Activated CD4-positive, CD25-positive, alpha-beta regulatory T cell treated with anti-CD3 and anti-CD28 coated beads, Interleukin-2, amount 50 U/mL, for 72 hours (primary cell): Measurements from ENCODE around the gene KCNH2.
A peak's percentile ranks its signal among the peaks of the same experiment; 100 is the strongest.

Experiments
- DNase-seq: peaks from one replicate; pipeline ENCODE4 v3.0.0; 2021

KCNH2 gene

DNA sequence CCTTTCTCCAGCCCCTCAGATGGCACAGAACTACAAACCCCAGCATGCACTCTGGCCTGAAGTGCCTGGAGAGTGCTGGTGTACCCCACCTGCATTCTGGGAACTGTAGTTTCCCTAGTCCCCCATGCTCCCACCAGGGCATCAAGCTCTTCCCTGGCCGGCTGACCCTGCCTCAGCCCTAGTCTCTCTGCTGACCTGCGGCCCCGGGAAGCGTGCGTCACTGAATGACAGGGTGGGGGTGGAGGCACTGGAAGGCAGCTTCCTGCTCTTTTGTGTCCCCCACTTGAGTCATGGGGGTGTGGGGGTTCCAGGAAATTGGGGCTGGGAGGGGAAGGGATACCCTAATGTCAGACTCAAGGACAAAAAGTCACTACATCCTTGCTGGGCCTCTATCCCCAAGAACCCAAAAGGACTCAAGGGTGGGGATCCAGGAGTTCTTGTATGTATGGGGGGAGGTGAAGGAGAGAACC lies 14.7 kb upstream of the KCNH2 start:
- DNase-seq = no peak

DNA sequence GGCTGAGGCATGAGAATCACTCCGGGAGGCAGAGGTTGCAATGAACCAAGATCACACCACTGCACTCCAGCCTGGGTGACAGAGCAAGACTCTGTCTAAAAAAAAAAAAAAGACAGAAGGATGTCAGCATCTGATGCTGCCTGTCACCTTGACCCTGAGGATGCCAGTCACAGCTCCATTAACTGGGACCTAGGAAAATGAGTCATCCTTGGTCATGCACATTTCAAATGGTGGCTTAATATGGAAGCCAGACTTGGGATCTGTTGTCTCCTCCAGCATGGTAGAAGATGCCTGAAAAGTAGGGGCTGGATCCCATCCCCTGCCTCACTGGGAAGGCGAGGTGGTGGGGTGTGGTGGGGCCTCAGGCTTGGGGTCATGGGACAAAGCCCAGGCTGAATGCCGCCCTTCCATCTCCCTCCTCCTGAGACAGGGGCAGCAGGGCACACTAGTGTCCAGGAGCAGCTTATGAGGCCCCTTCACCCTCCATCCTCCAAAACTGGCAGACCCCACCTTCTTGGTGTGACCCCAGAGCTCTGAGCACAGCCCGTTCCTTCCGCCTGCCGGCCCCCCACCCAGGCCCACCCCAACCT lies 14.0 kb upstream of the KCNH2 start:
- DNase-seq = no peak

DNA sequence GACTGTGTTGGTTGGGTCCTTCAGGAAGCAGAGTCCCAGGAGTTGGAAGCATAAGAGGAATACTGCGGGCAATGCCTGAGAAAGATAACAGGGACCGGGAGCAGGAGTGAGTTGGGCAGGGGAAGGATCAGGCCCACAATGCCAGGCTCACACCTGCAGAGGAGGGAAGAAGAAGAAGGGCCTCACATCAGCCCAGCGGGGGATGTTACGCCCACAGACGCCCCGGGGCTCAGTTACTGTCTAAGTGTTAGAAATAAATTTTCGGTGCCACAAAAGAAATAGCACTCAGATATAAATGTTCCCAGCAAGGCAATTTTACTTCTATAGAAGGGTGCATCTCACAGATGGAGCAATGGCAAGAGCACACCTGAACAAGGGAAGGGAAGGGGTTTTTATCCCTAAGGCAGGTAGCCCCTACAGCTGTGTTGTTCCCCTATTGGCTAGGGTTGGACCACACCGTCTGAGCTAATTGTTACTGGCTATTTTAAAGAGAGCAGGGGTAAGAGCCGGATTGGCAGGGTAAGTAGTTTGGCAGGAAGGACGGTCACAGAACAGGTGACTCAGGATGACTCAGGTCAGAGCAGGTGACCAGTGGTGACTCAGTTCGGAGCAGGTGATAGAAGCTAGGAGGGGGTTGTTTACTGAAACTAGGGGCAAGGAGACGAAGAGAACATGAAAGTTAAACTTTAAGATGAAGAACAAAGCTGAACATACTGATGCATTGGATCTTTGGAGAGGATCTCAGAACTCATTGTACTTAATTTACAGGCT lies 12.5 kb upstream of the KCNH2 start, which contains the start of gene NOS3:
Gene NOS3, plus strand, starts transcription at position 602 of the 771 bp plus-strand sequence. CDS start 2,787 bp downstream, outside the sequence.
- DNase-seq = no peak

DNA sequence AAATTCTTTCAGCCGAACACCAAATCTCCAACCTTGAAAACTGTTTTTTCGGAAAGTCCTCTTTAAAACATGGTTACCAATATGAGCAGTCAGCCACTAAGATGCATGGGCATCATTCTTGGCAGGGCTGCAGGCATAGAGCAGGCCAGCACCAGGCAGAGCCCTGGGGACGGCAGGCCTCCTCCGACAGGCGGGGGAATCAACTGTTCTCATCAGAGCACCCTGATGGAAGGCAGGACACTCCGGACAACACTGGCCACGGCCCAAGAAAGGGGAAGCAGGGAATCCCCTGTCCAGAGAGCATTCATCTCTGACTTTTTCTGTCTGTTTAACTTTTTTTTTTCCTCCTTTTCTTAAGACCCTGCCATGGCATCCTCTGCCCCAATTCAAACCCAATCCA lies 11.3 kb upstream of the KCNH2 start:
- no peak for DNase-seq

DNA sequence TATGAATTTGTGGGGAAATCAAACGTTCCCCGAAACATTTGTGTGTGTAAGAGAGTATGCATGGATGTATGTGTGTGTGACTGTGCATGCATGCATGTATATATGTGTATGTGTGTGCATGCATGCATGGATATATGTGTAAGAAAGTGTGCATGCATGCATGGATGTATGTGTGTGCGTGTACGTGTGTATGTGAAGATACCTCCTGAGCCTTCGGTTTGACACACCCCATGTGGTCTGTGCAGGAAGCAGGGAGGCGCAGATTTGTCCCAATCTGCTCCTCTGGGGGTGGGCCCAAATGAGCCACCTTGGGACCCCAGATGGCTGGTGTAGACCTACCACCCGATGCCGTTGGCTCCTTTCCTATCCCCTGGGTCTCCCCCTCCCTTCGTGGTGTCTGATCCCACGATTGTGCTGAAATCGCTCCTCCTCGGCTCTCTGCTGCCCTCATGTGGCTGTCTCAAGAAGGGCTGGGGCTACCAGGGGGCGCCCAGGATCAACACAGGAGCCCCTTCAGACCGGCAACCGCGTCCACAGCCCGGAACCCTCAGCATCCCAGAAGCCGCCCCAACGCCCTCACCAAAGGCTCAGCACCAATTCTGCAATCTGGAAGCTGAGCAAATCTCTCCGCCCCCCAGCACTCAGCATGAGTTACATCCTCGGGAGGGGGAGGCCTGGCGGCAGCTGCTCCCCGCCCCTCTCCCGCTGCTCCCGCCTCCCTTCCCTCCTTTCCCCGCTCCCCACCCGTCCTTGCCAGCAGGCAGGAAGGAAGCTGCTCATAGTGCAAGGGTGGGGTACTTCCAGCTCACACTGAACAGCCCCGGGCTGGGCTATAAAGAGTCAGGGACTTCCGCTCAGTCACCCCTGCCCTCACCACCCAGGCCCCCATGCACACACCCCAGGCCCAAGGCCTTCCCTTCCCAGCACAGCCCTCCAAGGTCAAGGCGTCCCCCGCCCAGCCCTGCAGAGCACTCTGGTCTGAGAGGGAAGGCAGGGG lies 10.4 kb upstream of the KCNH2 start:
- peak; percentile 77 for DNase-seq

DNA sequence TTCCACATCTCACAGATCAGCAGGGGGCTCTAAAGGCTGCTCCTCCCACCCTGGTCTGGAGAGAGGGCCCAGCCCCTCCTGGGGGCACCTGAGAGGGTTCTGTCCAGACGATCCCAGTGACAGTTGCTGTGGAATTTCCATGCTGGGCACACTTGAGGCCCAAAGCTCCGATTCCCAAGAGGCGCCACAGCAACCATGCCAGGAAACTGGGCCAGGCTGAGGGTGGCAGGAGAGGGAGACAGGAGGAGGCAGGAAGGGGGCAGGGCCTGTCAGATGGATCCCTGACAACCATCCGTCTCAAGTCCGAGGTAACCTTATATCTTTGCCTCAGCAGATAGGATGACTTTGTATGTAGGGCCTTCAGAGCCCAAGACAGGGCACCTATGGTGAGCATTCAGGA lies 8.4 kb upstream of the KCNH2 start:
- no peak for DNase-seq

DNA sequence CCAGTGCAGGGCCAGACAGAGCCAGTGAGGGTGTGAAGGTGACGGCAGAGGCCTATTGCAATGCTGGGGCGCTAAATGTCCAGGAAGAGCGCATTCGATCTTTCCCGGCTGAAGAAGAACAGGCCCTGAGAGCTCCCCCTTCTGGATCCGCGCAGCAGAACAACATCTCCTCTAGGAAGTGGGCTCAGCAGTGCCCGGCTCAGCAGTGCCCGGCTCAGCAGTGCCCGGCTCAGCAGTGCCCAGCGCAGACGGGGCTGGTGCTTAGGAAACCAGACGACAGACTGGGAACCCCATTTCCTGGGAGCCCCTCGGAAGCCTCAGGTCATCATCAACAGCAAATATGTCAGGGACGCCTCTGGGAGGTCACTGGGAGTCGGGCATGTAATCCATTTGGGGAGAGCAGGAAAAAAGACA lies 8.0 kb upstream of the KCNH2 start:
- peak; percentile 59 for DNase-seq

DNA sequence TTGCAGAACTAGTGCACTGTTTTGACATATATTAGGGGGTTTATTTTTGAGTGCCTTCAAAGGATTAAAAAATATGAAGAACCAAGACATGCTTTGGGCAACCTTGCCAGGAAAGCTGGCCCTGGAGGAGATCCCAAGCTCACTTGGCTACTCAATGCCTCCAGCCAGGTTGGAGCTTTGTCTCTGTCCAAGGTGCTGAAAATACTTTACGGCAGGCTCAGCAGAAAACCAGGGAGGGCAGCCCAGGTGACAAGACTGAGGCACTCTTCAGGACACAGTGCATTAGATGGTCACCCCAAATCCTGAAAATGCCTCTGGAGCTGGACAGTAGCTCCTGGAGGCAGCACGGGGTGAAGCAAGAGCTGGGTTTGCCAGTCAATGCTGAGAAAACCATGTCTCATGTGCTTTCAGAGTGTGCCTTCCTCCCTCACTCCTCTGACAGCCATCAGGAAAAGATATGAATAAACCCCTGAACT lies 5.8 kb upstream of the KCNH2 start:
- no peak for DNase-seq

DNA sequence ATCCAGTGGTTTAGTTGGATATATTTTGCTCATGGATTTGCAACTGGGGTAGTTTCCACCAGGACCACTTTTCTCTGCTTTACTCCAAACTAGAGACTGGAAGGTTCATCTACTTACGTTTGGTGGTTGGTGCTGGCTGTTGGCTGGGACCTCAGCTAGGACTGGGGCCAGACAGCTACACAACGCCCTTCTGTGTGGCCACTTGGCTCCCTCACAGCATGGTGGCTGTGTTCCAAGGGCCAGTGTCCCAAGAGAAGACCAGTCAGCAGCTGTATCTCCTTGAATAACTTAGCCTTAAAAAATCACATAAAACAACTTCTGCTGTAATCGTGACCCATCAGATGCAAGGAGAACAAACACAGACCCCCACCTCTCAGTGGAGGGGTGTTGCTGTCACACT lies 4.2 kb upstream of the KCNH2 start:
- DNase-seq = no peak

DNA sequence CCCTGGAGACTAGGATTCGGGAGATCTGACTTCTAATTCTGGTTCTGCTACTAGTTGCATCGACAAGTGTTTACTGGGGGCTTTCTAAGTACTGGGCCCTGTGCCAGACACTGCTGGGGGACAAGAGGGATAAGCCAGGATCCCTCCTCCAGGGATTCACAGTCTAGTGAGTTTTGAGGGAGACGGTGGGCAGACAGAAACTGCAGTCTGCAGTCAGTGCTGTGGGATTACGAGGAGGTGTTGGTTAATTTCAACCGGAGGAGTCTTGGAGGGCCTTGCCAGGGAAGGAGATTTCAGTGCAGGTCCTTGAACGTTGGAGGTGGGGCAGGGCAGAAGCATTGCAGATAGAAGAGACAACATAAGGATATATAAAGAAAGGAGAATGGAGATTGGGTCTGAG lies 3.5 kb upstream of the KCNH2 start:
- no peak for DNase-seq

DNA sequence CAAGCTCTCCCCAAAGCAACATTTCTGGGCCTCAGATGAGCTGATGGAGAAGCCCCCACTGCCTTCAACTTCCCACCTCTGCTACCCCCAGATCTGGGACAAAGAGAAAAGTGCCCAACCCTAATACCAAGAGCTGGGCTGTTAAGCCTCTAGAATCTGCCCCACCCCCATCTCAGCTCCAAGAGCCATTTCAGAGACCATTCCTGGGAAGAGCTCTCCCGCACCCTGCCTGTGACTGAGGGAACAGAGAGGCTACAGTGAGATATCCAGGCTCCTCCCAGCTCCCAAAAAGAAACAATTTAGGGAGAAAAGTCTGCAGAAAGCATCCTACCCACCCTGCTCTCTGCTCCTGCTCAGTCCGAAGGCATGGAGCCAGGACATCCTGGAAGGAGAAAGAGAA lies 2.5 kb upstream of the KCNH2 start:
- DNase-seq = no peak

DNA sequence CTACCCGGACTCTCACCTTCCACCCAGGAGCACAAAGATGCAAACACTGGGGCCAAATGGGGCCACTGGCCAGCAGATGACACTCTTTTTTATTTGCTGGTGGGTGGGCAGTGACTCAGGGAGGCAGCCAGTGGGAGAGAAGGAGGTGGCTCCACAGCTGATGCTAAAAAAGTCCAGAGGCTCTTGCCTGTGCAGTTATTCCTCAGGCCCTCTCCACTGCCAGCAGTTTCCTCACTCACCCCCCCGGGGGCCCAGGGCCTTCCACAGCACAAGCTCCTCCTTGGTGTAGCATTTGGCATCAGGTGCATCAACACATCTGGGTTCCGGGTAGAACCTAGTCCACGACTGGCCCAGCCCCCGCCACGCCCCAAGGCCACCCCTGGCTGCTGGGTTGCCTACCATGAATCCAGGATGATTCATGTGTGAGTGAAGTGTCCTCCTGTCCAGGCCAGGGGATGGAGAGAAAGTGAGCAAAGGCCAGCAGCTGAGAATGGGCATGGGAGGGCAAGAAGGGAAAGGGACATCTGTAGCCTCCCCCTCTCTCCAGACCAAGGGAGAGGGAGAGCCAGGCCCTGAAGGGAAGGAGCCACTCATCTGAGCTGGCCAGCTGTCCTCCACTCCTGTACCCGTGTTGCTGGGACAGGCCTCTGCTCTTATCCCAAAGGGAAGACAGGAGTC lies 1.7 kb upstream of the KCNH2 start:
- no peak for DNase-seq

DNA sequence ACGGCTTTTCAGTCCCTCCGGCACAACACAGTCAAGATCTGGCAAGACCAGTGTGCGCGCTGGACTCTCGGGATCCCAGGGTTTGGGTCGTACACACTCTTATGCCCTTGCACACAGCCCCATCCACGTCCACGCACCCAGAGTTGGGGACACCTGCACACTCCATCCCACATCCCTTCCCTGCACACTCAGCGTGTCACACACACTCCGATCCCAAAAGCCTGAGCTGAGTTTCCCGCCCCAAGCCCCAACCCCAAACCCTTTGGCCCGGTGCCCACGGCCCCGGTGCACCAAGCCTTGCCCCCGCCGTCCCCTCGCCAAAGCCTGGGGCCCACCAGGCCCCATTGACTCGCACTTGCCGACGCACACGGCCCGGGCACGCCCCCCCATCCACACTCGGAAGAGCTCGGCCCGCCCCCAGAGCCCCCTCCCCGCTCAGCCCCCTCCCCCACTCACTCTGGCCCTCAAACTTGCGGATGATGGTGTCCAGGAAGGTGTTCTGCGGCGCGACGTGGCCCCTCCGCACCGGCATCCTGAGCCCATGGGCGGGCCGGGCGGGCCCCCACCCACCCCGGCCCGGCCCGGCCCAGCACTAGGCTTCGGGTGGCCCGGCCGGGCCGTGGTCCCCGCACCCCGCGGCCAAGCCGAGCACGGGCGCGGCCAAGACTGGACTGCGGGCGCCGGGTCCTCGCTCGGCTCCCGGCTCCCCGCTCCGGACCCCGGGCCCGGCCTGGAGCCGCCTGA lies 567 bp downstream of the KCNH2 start:
- no peak for DNase-seq

DNA sequence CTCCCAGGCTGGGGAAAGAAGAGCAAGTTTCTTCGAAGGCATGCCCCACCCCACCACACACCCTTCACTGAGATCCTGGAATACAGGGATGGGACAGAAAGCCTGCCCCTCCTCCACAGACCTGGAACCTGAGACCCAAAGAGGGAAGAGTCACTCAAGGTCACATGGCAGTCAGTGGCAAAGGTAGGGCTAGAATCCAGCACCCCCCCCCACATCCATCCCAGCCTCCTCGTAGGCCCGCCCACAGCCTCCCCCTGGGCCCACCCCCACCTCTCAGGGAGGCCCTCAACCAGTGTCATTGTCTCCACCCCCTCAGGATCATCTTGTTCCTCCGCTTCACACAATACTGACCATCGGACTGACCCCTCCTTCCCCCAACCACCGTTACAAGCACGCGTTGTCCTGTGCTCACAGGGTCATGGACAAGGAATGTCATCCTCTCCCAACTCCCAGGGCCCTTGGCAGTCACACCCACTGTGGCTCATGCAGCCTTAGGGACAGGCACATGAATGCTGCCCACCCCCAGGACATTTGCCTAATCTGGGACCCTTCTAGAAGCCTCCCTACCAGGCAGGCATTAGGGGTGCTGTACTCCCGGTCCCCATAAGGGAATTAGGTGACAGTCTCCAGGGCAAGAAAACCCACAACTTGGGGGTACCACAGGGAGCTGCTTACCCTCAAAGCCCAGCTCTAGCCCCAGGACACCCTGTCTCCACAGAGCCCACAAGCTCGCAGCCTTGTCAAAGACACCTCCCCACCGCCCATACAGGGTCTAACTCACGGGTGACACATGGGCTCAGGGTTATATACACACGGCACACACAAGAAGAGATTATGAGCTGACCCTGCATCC lies 1.4 kb downstream of the KCNH2 start:
- no peak for DNase-seq

DNA sequence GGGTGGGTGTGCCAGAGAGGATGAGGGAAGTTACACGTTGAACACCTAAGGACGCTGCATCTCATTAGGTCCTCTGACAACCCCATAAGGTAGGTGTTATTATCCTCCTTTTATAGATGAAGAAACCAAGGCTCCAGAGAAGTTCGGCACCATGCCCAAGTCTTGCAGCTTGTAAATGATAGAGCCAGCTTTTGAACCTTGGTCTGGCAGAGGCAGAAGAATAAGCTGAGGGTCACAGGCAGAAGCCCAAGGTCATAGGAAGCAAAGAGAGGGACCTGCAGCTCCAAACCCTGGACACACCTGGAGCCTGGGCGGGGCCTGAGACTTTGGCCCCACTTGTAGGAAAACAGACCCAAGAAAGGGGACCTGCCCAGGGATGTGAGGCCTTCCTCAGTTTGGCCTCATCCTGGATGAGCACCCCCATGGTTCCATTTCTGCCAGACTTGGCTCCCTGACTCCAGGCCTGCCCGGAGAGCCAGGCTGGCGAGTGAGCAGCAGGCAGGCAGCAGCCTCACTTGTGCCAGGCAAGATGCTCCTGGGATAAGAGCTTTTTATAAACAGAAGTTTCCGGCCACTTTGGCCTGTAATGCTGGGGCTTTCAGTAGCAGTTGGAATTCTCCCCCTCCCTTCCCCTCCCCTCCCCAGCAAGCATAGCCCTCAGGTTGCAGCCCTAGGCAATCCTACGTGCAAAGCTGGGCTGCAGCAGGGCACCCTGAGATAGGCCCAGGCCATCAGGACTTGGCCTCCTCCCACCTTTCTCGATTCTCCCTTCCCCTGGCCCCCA lies 2.4 kb downstream of the KCNH2 start:
- DNase-seq = no peak

DNA sequence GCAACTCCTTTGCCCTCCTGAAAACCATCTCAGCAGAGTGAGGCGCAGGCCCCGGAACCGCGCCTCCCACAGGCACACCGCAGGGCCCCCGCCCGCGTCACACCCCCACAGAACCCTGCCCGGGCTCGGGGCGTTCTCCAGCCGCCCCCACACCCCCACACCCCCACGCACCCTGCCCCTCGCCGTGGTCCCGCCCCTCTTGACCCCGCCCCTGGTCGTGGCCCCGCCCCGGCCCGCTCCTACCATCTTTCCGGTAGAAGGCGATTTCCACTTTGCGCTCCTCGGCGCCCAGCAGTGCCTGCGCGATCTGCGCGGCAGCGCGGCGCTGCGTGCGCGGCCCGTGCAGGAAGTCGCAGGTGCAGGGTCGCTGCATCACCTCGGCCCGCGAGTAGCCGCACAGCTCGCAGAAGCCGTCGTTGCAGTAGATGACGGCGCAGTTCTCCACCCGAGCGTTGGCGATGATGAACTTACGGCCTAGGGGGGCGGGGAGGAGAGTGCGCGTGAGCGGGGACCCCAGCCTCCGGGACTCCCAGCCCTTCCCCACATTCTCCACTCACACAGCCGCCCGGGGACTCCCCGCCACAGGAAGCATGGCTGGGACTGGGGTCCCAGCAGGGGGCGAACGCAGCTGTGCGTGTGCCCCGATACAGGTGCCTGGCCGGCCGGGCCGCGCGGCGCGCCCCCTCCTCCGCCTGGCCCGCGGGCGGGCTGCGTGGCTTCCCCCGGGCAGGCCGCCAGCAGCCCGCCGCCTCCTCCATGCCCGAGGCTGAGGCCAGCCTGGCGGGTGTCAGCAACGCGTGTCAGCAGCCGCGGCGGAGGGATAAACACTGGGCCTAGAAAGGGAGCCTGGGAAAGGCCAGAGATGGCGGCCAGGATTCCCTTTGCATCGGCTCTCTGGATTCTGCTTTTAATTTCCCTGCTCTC lies 3.4 kb downstream of the KCNH2 start:
- DNase-seq = peak; percentile 76

DNA sequence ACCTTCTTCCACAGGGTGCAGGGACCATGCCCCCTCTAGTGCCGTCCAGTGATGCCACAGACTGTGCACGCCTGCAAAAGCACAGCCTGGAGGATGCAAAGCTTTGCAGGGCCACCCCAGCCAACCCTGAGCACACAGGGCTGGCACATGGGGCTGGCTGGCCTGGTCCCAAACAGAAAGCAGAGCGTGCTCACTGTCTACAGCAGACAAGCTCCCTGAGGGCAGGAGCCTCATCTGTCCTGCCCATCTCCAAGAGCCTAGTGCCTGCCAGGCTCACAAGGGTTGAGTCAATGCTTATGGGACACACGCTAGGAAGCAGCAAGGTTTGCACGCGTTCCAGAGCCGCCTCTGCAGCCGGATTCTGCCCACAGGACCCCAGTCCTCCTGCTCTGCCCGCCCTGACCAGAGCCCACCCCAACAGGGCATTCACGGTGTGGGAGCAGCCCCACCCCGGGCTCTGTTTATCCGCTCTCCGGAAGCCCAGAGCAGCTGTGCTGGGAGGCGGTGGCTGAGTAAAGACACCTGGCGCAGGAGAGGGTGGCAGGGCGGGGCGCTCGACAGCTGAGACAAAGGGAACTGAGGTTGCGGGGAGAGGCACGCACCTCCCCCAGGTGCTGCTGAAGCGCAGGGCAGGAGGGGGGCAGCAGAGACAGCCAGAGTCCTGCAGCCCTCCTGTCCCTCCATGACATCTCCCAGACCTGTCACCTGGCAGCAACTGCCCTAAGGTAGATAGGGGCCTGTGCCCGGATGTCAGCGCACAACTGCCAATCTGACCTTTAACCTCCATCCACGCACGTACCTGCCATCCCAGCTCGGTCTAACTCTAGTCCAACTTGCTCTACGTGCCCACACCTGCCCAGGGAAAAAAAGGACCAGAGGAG lies 4.3 kb downstream of the KCNH2 start:
- DNase-seq = no peak

DNA sequence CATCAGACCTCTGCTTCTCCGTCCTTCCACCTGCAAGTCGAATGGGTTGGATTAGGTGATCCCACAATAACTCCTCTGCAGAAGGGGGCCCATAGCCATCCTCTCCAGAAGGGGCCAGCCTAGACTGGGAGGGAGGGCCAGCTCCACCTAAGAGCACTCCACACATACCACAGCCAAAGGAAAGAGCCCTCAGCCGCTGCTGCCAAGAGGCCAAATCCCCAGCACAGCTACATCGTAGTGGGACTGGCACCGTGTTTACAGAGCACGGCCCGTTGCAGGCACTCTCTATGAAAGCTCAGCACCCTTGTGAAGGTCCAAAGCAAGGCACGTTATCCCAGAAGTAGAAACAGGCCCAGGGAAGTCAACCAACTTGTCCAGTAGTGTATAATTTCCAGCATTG lies 5.4 kb downstream of the KCNH2 start:
- no peak for DNase-seq
